ENCODE measurements around the gene RHBDL1. TPM values are rescaled to one million over a fixed set of nuclear protein-coding genes. Genes with fewer than 3 reads are reported as not detected.

RHBDL1 gene
- total RNA-seq, 1 donor from 2014 or later: 2.3 TPM

- Histone ChIP-seq H3K9me3 (replicated peaks) (no peaks in the 10 kb centered on the region), H3K36me3 (peaks cover 43% of the 10 kb centered on the region), H3K27me3 (ENCODE audit: low read depth) (no peaks in the 10 kb centered on the region), H3K4me3 (no peak overlapping the region), H3K27ac (replicated peaks) (no peak overlapping the region), H3K4me1 (peaks cover 26% of the 10 kb centered on the region)
- intact Hi-C loops (cut with micrococcal nuclease): no loop called here
- TF ChIP-seq, protein P1, sequence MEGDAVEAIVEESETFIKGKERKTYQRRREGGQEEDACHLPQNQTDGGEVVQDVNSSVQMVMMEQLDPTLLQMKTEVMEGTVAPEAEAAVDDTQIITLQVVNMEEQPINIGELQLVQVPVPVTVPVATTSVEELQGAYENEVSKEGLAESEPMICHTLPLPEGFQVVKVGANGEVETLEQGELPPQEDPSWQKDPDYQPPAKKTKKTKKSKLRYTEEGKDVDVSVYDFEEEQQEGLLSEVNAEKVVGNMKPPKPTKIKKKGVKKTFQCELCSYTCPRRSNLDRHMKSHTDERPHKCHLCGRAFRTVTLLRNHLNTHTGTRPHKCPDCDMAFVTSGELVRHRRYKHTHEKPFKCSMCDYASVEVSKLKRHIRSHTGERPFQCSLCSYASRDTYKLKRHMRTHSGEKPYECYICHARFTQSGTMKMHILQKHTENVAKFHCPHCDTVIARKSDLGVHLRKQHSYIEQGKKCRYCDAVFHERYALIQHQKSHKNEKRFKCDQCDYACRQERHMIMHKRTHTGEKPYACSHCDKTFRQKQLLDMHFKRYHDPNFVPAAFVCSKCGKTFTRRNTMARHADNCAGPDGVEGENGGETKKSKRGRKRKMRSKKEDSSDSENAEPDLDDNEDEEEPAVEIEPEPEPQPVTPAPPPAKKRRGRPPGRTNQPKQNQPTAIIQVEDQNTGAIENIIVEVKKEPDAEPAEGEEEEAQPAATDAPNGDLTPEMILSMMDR (IDR thresholded peaks at IDR 0.05; ENCODE audit: borderline replicate concordance): no peak
- no peak for DNase-seq
Observed at GRCh38 chr16:628321-629061, 47.0 kb upstream of the RHBDL1 start.

DNA sequence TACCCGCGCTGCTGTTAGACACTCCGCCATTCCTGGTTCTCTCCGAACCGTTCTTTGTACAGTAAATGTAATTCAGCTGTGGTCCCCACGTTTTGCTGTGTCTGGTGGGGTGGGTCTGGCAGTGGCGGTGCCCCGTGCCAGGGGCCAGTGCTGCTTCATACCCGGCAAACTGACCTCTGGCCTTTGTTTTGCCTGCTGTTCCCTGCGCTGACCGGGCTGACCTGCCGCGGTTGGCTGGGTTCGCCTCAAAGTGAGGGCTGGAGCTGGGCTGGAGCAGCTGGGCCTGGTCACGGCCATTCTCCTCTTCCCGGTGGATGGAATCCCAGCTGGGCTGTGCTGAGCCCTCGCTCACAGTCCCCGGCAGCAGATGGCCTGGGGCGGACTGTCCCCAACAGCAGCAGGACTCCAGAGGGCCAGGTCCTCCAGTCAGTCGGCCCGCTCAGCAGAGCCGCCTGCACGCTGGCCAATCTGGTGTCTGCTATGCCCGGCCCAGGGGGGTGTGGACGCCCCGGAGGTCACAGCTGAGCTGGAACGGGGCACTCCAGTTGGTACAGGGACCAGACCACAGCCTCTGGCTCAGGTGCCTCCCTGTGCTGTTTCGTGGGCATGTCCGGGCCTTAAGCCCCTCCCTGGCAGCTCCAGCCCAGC, 46.2 kb upstream of the RHBDL1 start:
- DNase-seq: no peak
- H3K36me3 ChIP-seq: peaks cover 51% of the 10 kb centered on the region
- H3K9me3 ChIP-seq (replicated peaks): no peaks in the 10 kb centered on the region
- intact Hi-C loops (cut with micrococcal nuclease): no loop called here
- TF ChIP-seq, protein P1 (IDR thresholded peaks at IDR 0.05; ENCODE audit: borderline replicate concordance): no peak
- no peaks in the 10 kb centered on the region for H3K27me3 ChIP-seq (ENCODE audit: low read depth)
- peak overlapping the region; percentile 46 for H3K27ac ChIP-seq (replicated peaks)
- H3K4me3 ChIP-seq: no peak overlapping the region
- peaks cover 26% of the 10 kb centered on the region for H3K4me1 ChIP-seq

DNA sequence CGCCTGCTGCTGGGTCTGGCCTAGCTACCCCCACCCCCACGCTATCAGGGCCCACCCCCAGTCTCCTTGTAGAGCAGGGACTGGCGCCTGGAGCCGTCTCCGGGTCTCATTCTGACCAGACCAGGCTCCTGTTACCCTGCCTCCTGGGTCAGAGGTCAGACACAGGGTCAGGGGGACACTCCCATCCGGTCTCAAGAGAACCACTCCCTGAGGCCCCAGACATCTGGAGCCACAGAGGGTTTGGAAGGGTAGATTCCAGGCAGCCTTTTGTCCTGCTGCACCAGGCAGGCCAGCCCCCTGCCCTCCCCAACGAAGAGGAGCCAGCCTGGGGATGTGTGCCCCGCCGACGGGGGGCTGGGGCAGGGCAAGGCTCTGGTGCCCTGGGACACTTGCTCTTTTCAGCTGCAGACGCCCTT, 45.6 kb upstream of the RHBDL1 start:
- H3K9me3 ChIP-seq (replicated peaks): no peaks in the 10 kb centered on the region

GRCh38 chr16:630249-630814, 45.1 kb upstream of the RHBDL1 start:
- peaks cover 32% of the 10 kb centered on the region for H3K4me1 ChIP-seq
- no peaks in the 10 kb centered on the region for H3K9me3 ChIP-seq (replicated peaks)
- H3K4me3 ChIP-seq: no peak overlapping the region
- H3K27me3 ChIP-seq (ENCODE audit: low read depth): no peaks in the 10 kb centered on the region
- DNase-seq: no peak
- peaks cover 54% of the 10 kb centered on the region for H3K36me3 ChIP-seq
- TF ChIP-seq, protein P1 (IDR thresholded peaks at IDR 0.05; ENCODE audit: borderline replicate concordance): no peak
- intact Hi-C loops (cut with micrococcal nuclease): no loop called here
- H3K27ac ChIP-seq (replicated peaks): peak overlapping the region; percentile 46

More for the DNA sequence above, 45.6 kb upstream of the RHBDL1 start:
- TF ChIP-seq, protein P1 (IDR thresholded peaks at IDR 0.05; ENCODE audit: borderline replicate concordance): no peak
- DNase-seq: no peak
- Histone ChIP-seq H3K4me1 (peaks cover 27% of the 10 kb centered on the region), H3K27me3 (ENCODE audit: low read depth) (no peaks in the 10 kb centered on the region), H3K27ac (replicated peaks) (peak overlapping the region; percentile 46), H3K4me3 (no peak overlapping the region), H3K36me3 (peaks cover 54% of the 10 kb centered on the region)
- intact Hi-C loops (cut with micrococcal nuclease): no loop called here

GRCh38 chr16:630815-631405, 44.6 kb upstream of the RHBDL1 start, which contains the start of gene WFIKKN1:
Gene WFIKKN1 (plus strand): TSS chr16:630985. CDS start chr16:631254, 269 bp downstream.
- peaks cover 37% of the 10 kb centered on the region for H3K4me1 ChIP-seq
- peaks cover 49% of the 10 kb centered on the region for H3K36me3 ChIP-seq
- no peak within 1 kb of the TSS for H3K4me3 ChIP-seq
- H3K27me3 ChIP-seq (ENCODE audit: low read depth): no peaks in the 10 kb centered on the region
- peak within 1 kb of the TSS; percentile 46 for H3K27ac ChIP-seq (replicated peaks)
- no peaks in the 10 kb centered on the region for H3K9me3 ChIP-seq (replicated peaks)
- intact Hi-C loops (cut with micrococcal nuclease): no loop called here
- no peak for DNase-seq
- TF ChIP-seq, protein P1 (IDR thresholded peaks at IDR 0.05; ENCODE audit: borderline replicate concordance): no peak
